Right ventricle myocardium superior (tissue), 1 donor: ENCODE data around the gene MAP3K6. TPM values are rescaled to one million over a fixed set of nuclear protein-coding genes. Genes with fewer than 3 reads are reported as not detected.

Experiments
- ATAC-seq: fragments of 200-7000 bp; cut with Tn5 transposase; one replicate; pipeline ENCODE4 v1.9.1; 2020; ENCODE audit warnings: mild to moderate bottlenecking; ENCODE audit not compliant: poor library complexity
- DNase-seq: peaks from one replicate; pipeline ENCODE4 v3.0.0-alpha.2; 2020
- intact Hi-C: fragments of 100-400 bp; cut with DNase I; formaldehyde crosslinking; loops from one replicate; pipeline ENCODE4 v1.11.2; 2022
- total RNA-seq: library from RNA; stranded (reverse); fragmentation: NEBNext Ultra II Directional; extraction: Animal tissue kit (Norgen Biotek cat#: 25700); gene quantifications from one replicate; pipeline ENCODE4 v1.2.1, GENCODE V29; 2021
- donor health status: DM: no; HTN: yes; CAD: no; lungs with severe emphysema.

Gene MAP3K6
- total RNA-seq, 1 donor from 2014 or later, result 41.0 TPM

- DNase-seq (no peak), ATAC-seq (no peak)
- intact Hi-C loops, result no loop called here
These were observed 35.3 kb downstream of the MAP3K6 start for GRCh38 chr1:27331426-27331825.

GRCh38 chr1:27330786-27331185 is 36.0 kb downstream of the MAP3K6 start:
- DNase-seq, result no peak
- ATAC-seq, result no peak
- intact Hi-C loops, result no loop called here

- intact Hi-C loops, result no loop called here
- ATAC-seq (no peak), DNase-seq (no peak)
These were observed 38.8 kb downstream of the MAP3K6 start for GRCh38 chr1:27327964-27328363.

GRCh38 chr1:27325286-27325685 is 41.5 kb downstream of the MAP3K6 start:
- DNase-seq (no peak), ATAC-seq (no peak)
- intact Hi-C loops, result no loop called here

GRCh38 chr1:27322569-27323240 is 44.1 kb downstream of the MAP3K6 start:
- intact Hi-C loops, result no loop called here
- no peak for DNase-seq
- ATAC-seq, result no peak

GRCh38 chr1:27321813-27322568 is 44.8 kb downstream of the MAP3K6 start, which contains the start of gene TMEM222:
TMEM222 (plus strand) TSS chr1:27322163; CDS start chr1:27322198, 35 bp downstream.
- DNase-seq (peak; percentile 99), ATAC-seq (peak; percentile 99)
- intact Hi-C loops, result no loop called here

GRCh38 chr1:27318596-27318995 is 48.2 kb downstream of the MAP3K6 start:
- intact Hi-C loops, result no loop called here
- DNase-seq, result no peak

GRCh38 chr1:27318136-27318535 is 48.6 kb downstream of the MAP3K6 start:
- no peak for ATAC-seq
- intact Hi-C loops, result no loop called here
- no peak for DNase-seq

More at GRCh38 chr1:27318596-27318995, 48.2 kb downstream of the MAP3K6 start:
- no peak for ATAC-seq

- intact Hi-C loops, result no loop called here
- no peak for ATAC-seq
- DNase-seq, result no peak
These were observed 49.9 kb downstream of the MAP3K6 start for GRCh38 chr1:27316860-27317259.

- DNase-seq (no peak), ATAC-seq (no peak)
- intact Hi-C loops, result no loop called here
These were observed 52.0 kb downstream of the MAP3K6 start for GRCh38 chr1:27314737-27315136.

- intact Hi-C loops, result no loop called here
- no peak for DNase-seq
These were observed 52.6 kb downstream of the MAP3K6 start for GRCh38 chr1:27314169-27314568.

GRCh38 chr1:27307874-27308598 is 58.7 kb downstream of the MAP3K6 start:
- no peak for DNase-seq
- intact Hi-C loops, result no loop called here
- ATAC-seq, result no peak

More at GRCh38 chr1:27314169-27314568, 52.6 kb downstream of the MAP3K6 start:
- ATAC-seq, result no peak

- DNase-seq (no peak), ATAC-seq (no peak)
- intact Hi-C loops, result no loop called here
These were observed 59.6 kb downstream of the MAP3K6 start for GRCh38 chr1:27306892-27307761.

- intact Hi-C loops, result no loop called here
- no peak for ATAC-seq
- DNase-seq, result no peak
These were observed 60.7 kb downstream of the MAP3K6 start for GRCh38 chr1:27306071-27306470.

Other genes with a start within 250 kb of the MAP3K6 start
- 17.6 TPM for gene SLC9A1, start 211.8 kb downstream of the MAP3K6 start, total RNA-seq
- gene WDTC1, start 132.3 kb downstream of the MAP3K6 start, total RNA-seq, result 61.1 TPM
- gene TMEM222, start 44.8 kb downstream of the MAP3K6 start, total RNA-seq, result 18.6 TPM
- 0.43 TPM for gene SYTL1, start 24.9 kb downstream of the MAP3K6 start, total RNA-seq
- 15.8 TPM for gene FCN3, start 7.9 kb upstream of the MAP3K6 start, total RNA-seq
- gene CD164L2, start 16.4 kb upstream of the MAP3K6 start, total RNA-seq, result not detected
- gene GPR3, start 25.7 kb upstream of the MAP3K6 start, total RNA-seq, result 0.24 TPM
- 49.3 TPM for gene WASF2, start 123.2 kb upstream of the MAP3K6 start, total RNA-seq
- gene AHDC1, start 237.2 kb upstream of the MAP3K6 start, total RNA-seq, result 47.4 TPM